Heart right ventricle (tissue), 16 donors: ENCODE measurements around the gene XKR3. TPM values are rescaled to one million over a fixed set of nuclear protein-coding genes. Genes with fewer than 3 reads are reported as not detected.
A peak's percentile ranks its signal among the peaks of the same experiment; 100 is the strongest.
"Not testable (repeated sequence)": the region's sequence is repeated elsewhere in the genome, so short reads cannot be mapped to it uniquely, and the experiment has no call there.

Experiments
- ATAC-seq, 8 donors: fragments of 200-7000 bp; cut with Tn5 transposase; one replicate each; pipeline ENCODE4 v1.9.1; 2020; ENCODE audit warnings: mild to moderate bottlenecking in 8 of 8, moderate library complexity in 8 of 8, moderate number of reproducible peaks in 1 of 8
- DNase-seq, 2 donors: peaks; one replicate each; pipeline ENCODE4 v3.0.0-alpha.2; 2020
- H3K27ac ChIP-seq, 10 donors: fragments of 200-600 bp; sonication (generic) in 2 of 10; one replicate each; pipeline versions ENCODE4 v1.5.0 to v1.8.0; 2020 to 2022; ENCODE audit warnings: mild to moderate bottlenecking in 3 of 10
- H3K27me3 ChIP-seq, 7 donors: fragments of 200-600 bp; one replicate each; pipeline ENCODE4 v1.8.0; 2021 to 2022; ENCODE audit warnings: mild to moderate bottlenecking in 2 of 7
- H3K36me3 ChIP-seq, 9 donors: fragments of 200-600 bp; sonication (generic) in 1 of 9; one replicate each; pipeline versions ENCODE4 v1.5.0 to v1.8.0; 2020 to 2022; ENCODE audit warnings: mild to moderate bottlenecking in 2 of 9
- H3K4me1 ChIP-seq, 9 donors: fragments of 200-600 bp; sonication (generic) in 1 of 9; one replicate each; pipeline versions ENCODE4 v1.5.0 to v1.8.0; 2020 to 2022; ENCODE audit warnings: mild to moderate bottlenecking in 4 of 9
- H3K4me3 ChIP-seq, 10 donors: fragments of 200-600 bp; sonication (generic) in 2 of 10; one replicate each; pipeline versions ENCODE4 v1.5.0 to v1.8.0; 2020 to 2022; ENCODE audit warnings: mild to moderate bottlenecking in 7 of 10, moderate library complexity in 2 of 10
- H3K9me3 ChIP-seq, 11 donors: fragments of 200-600 bp in 10 of 11; sonication (generic) in 2 of 11; one replicate each; pipeline versions ENCODE4 v1.5.0 to v1.8.0; 2013 to 2022; ENCODE audit warnings: mild to moderate bottlenecking in 2 of 11, control low read depth in 1 of 11, moderate library complexity in 1 of 11
- CTCF ChIP-seq, 9 donors: fragments of 200-600 bp; sonication (generic) in 2 of 9; IDR thresholded peaks; one replicate each; pipeline versions ENCODE4 v1.5.0 to v1.8.0; 2021 to 2022; ENCODE audit warnings: antibody characterized with exemption in 9 of 9, mild to moderate bottlenecking in 5 of 9, moderate library complexity in 1 of 9
- WGBS, 2 donors: extraction: QIAGEN DNeasy Blood & Tissue Kit; methylation state at CpG; one replicate each; pipeline ENCODE4 v1.1.7; 2013; ENCODE audit warnings: inconsistent platforms in 1 of 2; 5-methylcytosine and 5-hydroxymethylcytosine counted together
- intact Hi-C, 10 donors: fragments of 100-400 bp; cut with DNase I; formaldehyde crosslinking; loops; one replicate each; pipeline versions ENCODE4 v1.11.1 to v1.14.2; 2022
- long read RNA-seq, 3 donors: library from polyadenylated mRNA; unstranded; transcript quantifications; one replicate each; pipeline ENCODE4 v2.0.0, GENCODE V29; 2020 to 2021
- polyA plus RNA-seq, 2 donors: library from polyadenylated mRNA; stranded (reverse); fragments of 200-250 nt; gene quantifications; one replicate each; pipeline ENCODE4 v1.2.3, GENCODE V29; 2013
- total RNA-seq, 10 donors: library from RNA; stranded (reverse); fragmentation: NEBNext Ultra II Directional in 3 of 10; extraction: Animal tissue kit (Norgen Biotek cat#: 25700) in 3 of 10; gene quantifications; one replicate each; pipeline versions ENCODE4 v1.2.1 to v1.2.4, GENCODE V29; 2021 to 2023
- donor health status: Arrhythmogenic right ventricular cardiomyopathy.
- donor health status: ischemic (EF 13 %, LVEDD 7.1; RV severe dilation, severe dysfunction).
- donor health status: healthy with polysubstance abuse.
- donor health status: DM: no; HTN: yes; CAD: no.
- donor health status: DM: no; HTN: no; CAD: no.
- donor health status: ischemic (EF 25% LVEDD 6.9; RV normal size, moderate dysfunction).
- donor health status: ischemic (EF 25% LVEDD 5.7; RV mildly dilated, moderate dysfunction).
- donor health status: healthy.
- donor health status: DM: yes; HTN: yes; CAD: no.
- donor health status: Ischemic cardiomyopathy.
- donor health status: ischemic (EF 35%, LVEDD 5.7; RV mildly dilated, moderate dysfunction).
- donor health status: nonischemic (EF 11% LVEDD 7.7; RV severe dilation, severe dysfunction).
- donor health status: DM: yes; HTN: yes; CAD: no.
- donor health status: PGD.
- donor health status: ischemic (EF 29% LVEDD 5.4; RV normal size, mild dysfunction).
- donor health status: nonischemic (EF 23%, LVEDD 6.1; RV moderate dilation, normal function).

Gene XKR3
- total RNA-seq (not detected), polyA plus RNA-seq (not detected)
- long read RNA-seq, donor 1 = 0 reads
- long read RNA-seq, donor 2 = 0 reads
- long read RNA-seq, donor 3 = 0 reads

GRCh38 chr22:16824716-16825687 is at the start of gene XKR3:
TSS of gene XKR3 (minus strand) at chr22:16825411. CDS start at chr22:16808073, 17,338 bp downstream.
- peaks cover 0 to 3% (median 0%) of the 10 kb centered on the region in 9 donors for H3K4me1 ChIP-seq
- H3K9me3 ChIP-seq = peaks cover 0 to 8% (median 0%) of the 10 kb centered on the region in 11 donors
- no peak for TF ChIP-seq CTCF (IDR thresholded peaks at IDR 0.05)
- 43 to 54% methylated on average over 9 of the region's 9 CpGs for WGBS, 2 donors
- ATAC-seq (peak in 1 of 8 donors; percentile 52), DNase-seq (no peak)
- intact Hi-C loops = no loop called here
- no peaks in the 10 kb centered on the region for H3K27me3 ChIP-seq
- no peaks in the 10 kb centered on the region for H3K36me3 ChIP-seq
- peak within 1 kb of the TSS in 1 of 10 donors; percentile 70 for H3K27ac ChIP-seq
- H3K4me3 ChIP-seq = peak within 1 kb of the TSS in 5 of 10 donors; percentile 15 to 32 (median 25)

- H3K27me3 ChIP-seq, ATAC-seq, DNase-seq, H3K9me3 ChIP-seq, H3K36me3 ChIP-seq, H3K4me1 ChIP-seq, H3K27ac ChIP-seq, intact Hi-C loops, H3K4me3 ChIP-seq: not testable (repeated sequence)
- 68 to 71% methylated on average over 6 of the region's 6 CpGs for WGBS, 2 donors
Observed at GRCh38 chr22:16869640-16870039, 44.4 kb upstream of the XKR3 start.

DNA sequence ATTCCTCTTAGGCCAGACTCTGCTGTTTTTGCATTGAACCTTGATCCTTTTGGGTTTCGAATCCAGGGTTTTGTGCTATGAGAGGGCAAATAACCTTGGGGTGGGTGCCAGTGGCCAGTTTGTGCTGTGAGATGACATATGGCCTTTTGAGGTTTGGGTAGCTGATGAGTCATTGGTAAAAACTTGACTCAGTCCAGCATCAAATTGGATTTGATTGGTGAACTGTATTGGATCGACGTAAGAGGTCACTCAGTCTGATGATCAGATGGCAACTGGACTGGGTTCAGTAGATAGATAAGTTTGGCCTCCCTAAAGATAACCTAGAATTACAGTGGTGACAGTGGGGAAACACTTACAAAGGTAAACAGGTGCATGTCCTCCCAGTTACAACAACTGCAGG is 41.0 kb upstream of the XKR3 start:
- Histone ChIP-seq H3K27ac (no peak overlapping the region), H3K9me3 (peaks cover 0 to 16% (median 0%) of the 10 kb centered on the region in 11 donors), H3K4me3 (no peak overlapping the region), H3K4me1 (no peaks in the 10 kb centered on the region), H3K27me3 (no peaks in the 10 kb centered on the region), H3K36me3 (no peaks in the 10 kb centered on the region)
- ATAC-seq = no peak
- no peak for TF ChIP-seq CTCF (IDR thresholded peaks at IDR 0.05)
- DNase-seq = no peak
- intact Hi-C loops = no loop called here
- WGBS, 2 donors = 63 to 65% methylated on average over 3 of the region's 3 CpGs

GRCh38 chr22:16856851-16857250 is 31.6 kb upstream of the XKR3 start:
- H3K36me3 ChIP-seq, intact Hi-C loops, ATAC-seq, H3K9me3 ChIP-seq, H3K27ac ChIP-seq, H3K4me1 ChIP-seq, DNase-seq, H3K4me3 ChIP-seq, H3K27me3 ChIP-seq: not testable (repeated sequence)
- 71 to 75% methylated on average over 9 of the region's 9 CpGs for WGBS, 2 donors

DNA sequence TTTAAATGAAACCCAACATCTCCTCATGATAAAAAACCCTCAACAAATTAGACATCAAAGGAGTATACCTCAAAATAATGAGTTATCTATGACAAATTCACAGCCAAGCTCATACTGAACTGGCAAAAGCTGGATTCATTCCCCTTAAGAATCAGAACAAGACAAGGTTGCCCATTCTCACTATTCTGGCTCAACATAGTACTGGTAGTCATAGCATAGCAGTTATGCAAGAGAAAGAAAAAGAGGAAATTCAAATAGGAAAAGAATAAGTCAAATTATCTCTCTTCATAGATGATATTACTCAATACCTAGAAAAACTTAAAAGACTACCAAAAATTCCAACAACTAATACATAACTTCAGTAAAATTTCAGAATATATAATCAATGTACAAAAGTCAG is 29.4 kb upstream of the XKR3 start:
- H3K4me1 ChIP-seq = no peaks in the 10 kb centered on the region
- peaks cover 0 to 7% (median 0%) of the 10 kb centered on the region in 7 donors for H3K27me3 ChIP-seq
- H3K9me3 ChIP-seq = no peaks in the 10 kb centered on the region
- no peak overlapping the region for H3K4me3 ChIP-seq
- no peak for DNase-seq
- no peak overlapping the region for H3K27ac ChIP-seq
- ATAC-seq = no peak
- intact Hi-C loops = no loop called here
- no peak for TF ChIP-seq CTCF (IDR thresholded peaks at IDR 0.05)
- no peaks in the 10 kb centered on the region for H3K36me3 ChIP-seq

DNA sequence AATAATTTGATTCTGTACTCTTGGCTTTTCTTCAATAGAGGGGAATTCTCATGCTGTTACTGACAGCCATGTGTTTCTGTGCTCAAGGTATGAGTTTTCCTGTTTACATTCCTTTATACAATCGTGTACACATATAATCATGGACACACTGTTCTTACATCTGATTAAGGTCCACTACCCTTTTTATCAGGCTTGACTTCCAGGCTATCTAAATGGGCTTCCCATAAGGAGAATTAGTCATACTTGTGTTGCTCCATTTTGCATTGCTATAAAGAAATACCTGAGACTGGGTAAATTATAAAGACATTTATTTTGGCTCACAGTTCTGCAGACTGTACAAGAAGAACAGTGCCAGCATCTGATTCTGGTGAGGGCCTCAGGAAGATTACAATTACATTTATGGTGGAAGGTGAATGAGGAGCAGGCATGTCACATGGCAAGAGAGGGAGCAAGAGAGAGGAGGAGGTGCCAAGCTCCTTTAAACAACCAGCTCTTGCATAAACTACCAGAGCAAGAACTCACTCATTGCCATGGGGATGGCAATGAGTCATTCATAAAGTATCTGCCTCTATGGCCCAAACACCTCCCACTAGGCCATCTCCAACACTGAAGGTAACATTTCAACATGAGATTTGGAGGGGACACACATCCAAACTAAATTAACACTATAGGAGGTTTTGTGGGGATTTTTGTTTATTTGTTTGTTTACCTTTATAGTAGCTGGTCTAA is 26.2 kb upstream of the XKR3 start:
- H3K9me3 ChIP-seq, H3K4me3 ChIP-seq, H3K36me3 ChIP-seq, H3K27ac ChIP-seq, ATAC-seq, H3K27me3 ChIP-seq, DNase-seq, H3K4me1 ChIP-seq, intact Hi-C loops: not testable (repeated sequence)
- WGBS, 2 donors = 38 to 54% methylated on average over 1 of the region's 1 CpG
